Panc1 (cell line): ENCODE data around the gene CACNA1A. TPM values are rescaled to one million over a fixed set of nuclear protein-coding genes. Genes with fewer than 3 reads are reported as not detected.

Source experiments
- ATAC-seq: fragments of 200-7000 bp; cut with Tn5 transposase; 2 replicates; pipeline ENCODE4 v1.9.1; 2020; ENCODE audit warnings: mild to moderate bottlenecking, moderate library complexity
- BruUV-seq: library from RNA; stranded (reverse); fragments of 400-500 nt; replicated peaks from 2 replicates; lab custom pipeline; 2021; lab: Mats Ljungman, UMichigan
- CTCF ChIA-PET: fragments of 300-600 bp; sonication (Branson Sonifier 250); formaldehyde crosslinking; loops from one replicate; lab custom pipeline; 2022; ENCODE audit warnings: antibody characterized with exemption; lab: Charles Lee
- POLR2A ChIA-PET: fragments of 300-600 bp; sonication (Branson Sonifier 250); formaldehyde crosslinking; loops from one replicate; lab custom pipeline; 2022; ENCODE audit warnings: antibody characterized with exemption; lab: Charles Lee
- DNase-seq: peaks from one replicate; pipeline ENCODE4 v3.0.0-alpha.2; 2010; ENCODE audit warnings: low read depth, low spot score
- H3K27ac ChIP-seq: 2 replicates; pipeline ENCODE4 v1.5.1; 2011; ENCODE audit warnings: mild to moderate bottlenecking, low read length, inconsistent platforms
- H3K27me3 ChIP-seq: fragments of 200-500 bp; sonication (Bioruptor generic); 2 replicates; pipeline ENCODE4 v1.6.0; 2014; ENCODE audit warnings: low read length, inconsistent platforms; ENCODE audit not compliant: control insufficient read depth, insufficient read depth
- H3K36me3 ChIP-seq: fragments of 200-500 bp; sonication (Bioruptor generic); 2 replicates; pipeline ENCODE4 v1.5.1; 2014; ENCODE audit warnings: inconsistent platforms, mild to moderate bottlenecking, low read length, moderate library complexity; ENCODE audit not compliant: control insufficient read depth, insufficient read depth
- H3K4me1 ChIP-seq: 2 replicates; pipeline ENCODE4 v1.5.1; 2011; ENCODE audit warnings: inconsistent platforms, mild to moderate bottlenecking, low read length, moderate library complexity; ENCODE audit not compliant: control insufficient read depth, insufficient read depth
- H3K4me3 ChIP-seq, 2 experiments: 2 replicates each; pipeline ENCODE4 v1.5.1; 2011 to 2012; ENCODE audit warnings: low read depth in 2 of 2, low read length in 2 of 2, mild to moderate bottlenecking in 2 of 2, inconsistent platforms in 1 of 2, moderate library complexity in 1 of 2
- H3K9me3 ChIP-seq: fragments of 200-500 bp; sonication (Bioruptor generic); 2 replicates; pipeline ENCODE4 v1.5.1; 2014; ENCODE audit warnings: low read depth, mild to moderate bottlenecking, inconsistent platforms, low read length, moderate library complexity; ENCODE audit not compliant: control insufficient read depth, insufficient read depth
- POLR2AphosphoS5 ChIP-seq: IDR thresholded peaks from 2 replicates; pipeline ENCODE4 v1.6.1; 2012; ENCODE audit warnings: mild to moderate bottlenecking, low read depth, low read length, moderate library complexity
- SIN3A ChIP-seq: IDR thresholded peaks from 2 replicates; pipeline ENCODE4 v1.6.1; 2012; ENCODE audit warnings: low read depth, mild to moderate bottlenecking, low read length, moderate library complexity, borderline replicate concordance; ENCODE audit not compliant: insufficient read depth
- TCF7L2 ChIP-seq: IDR thresholded peaks from 2 replicates; pipeline ENCODE4 v1.6.1; 2011; ENCODE audit warnings: mild to moderate bottlenecking, low read depth, low read length, inconsistent platforms
- in situ Hi-C: cut with HindIII; loops from 2 replicates; pipeline ENCODE4 v1.10.0; 2016; ENCODE audit warnings: low sequenced_read_pairs, low pct_unique_long_range_greater_than_20kb
- intact Hi-C: fragments of 100-400 bp; cut with micrococcal nuclease; formaldehyde crosslinking; loops from one replicate; pipeline ENCODE4 v1.10.0; 2022; ENCODE audit not compliant: unreplicated experiment
- total RNA-seq: library from RNA; stranded (reverse); gene quantifications from one replicate; pipeline ENCODE4 v1.2.1, GENCODE V29; 2021; ENCODE audit not compliant: unreplicated experiment
- TF ChIP-seq, protein P1 (sequence below): fragments of 450-650 bp; IDR thresholded peaks from 2 replicates; pipeline ENCODE4 v1.5.1; 2017; ENCODE audit warnings: mild to moderate bottlenecking
- TF ChIP-seq, protein P2 (sequence below), 2 experiments: IDR thresholded peaks; 2 replicates each; pipeline ENCODE4 v1.6.1; 2011 to 2012; ENCODE audit warnings: low read depth in 2 of 2, control low read depth in 1 of 2, low read length in 1 of 2, mild to moderate bottlenecking in 1 of 2, moderate library complexity in 1 of 2; ENCODE audit not compliant: insufficient read depth in 1 of 2

CACNA1A gene
- total RNA-seq, 1 experiment from 2014 or later, result 0.51 TPM

DNA sequence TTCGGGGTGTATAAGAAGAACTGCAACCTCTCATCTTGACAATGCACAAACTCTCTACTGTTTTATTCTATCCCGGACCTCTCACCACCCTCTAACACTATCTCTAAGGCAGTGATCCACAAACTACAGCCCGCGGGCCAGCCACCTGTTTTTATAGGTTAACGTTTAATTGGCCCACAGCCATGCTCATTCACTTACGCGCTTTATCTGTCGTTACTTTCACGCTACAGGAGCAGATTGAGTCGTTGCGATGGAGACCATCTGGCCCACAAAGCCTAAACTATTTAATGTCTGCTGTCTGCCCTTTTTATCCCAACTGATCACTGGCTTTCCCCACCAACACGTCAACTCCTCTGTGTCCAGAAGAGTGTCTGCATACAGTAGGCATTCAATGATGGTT, 158.9 kb downstream of the CACNA1A start:
- Histone ChIP-seq H3K27ac (no peak overlapping the region), H3K4me3 (no peak overlapping the region), H3K9me3 (no peaks in the 10 kb centered on the region), H3K4me1 (no peaks in the 10 kb centered on the region), H3K36me3 (no peaks in the 10 kb centered on the region), H3K27me3 (no peaks in the 10 kb centered on the region)
- no TSS peak for BruUV-seq
- DNase-seq (no peak), ATAC-seq (no peak)
- ChIA-PET CTCF (no interaction called here), POLR2A (no interaction called here)
- intact Hi-C loops, result no loop called here
- in situ Hi-C loops, result no loop called here
- TF ChIP-seq POLR2AphosphoS5 (no peak), SIN3A (no peak), TCF7L2 (no peak)
- TF ChIP-seq, protein P1, sequence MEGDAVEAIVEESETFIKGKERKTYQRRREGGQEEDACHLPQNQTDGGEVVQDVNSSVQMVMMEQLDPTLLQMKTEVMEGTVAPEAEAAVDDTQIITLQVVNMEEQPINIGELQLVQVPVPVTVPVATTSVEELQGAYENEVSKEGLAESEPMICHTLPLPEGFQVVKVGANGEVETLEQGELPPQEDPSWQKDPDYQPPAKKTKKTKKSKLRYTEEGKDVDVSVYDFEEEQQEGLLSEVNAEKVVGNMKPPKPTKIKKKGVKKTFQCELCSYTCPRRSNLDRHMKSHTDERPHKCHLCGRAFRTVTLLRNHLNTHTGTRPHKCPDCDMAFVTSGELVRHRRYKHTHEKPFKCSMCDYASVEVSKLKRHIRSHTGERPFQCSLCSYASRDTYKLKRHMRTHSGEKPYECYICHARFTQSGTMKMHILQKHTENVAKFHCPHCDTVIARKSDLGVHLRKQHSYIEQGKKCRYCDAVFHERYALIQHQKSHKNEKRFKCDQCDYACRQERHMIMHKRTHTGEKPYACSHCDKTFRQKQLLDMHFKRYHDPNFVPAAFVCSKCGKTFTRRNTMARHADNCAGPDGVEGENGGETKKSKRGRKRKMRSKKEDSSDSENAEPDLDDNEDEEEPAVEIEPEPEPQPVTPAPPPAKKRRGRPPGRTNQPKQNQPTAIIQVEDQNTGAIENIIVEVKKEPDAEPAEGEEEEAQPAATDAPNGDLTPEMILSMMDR, result no peak
- TF ChIP-seq, protein P2, sequence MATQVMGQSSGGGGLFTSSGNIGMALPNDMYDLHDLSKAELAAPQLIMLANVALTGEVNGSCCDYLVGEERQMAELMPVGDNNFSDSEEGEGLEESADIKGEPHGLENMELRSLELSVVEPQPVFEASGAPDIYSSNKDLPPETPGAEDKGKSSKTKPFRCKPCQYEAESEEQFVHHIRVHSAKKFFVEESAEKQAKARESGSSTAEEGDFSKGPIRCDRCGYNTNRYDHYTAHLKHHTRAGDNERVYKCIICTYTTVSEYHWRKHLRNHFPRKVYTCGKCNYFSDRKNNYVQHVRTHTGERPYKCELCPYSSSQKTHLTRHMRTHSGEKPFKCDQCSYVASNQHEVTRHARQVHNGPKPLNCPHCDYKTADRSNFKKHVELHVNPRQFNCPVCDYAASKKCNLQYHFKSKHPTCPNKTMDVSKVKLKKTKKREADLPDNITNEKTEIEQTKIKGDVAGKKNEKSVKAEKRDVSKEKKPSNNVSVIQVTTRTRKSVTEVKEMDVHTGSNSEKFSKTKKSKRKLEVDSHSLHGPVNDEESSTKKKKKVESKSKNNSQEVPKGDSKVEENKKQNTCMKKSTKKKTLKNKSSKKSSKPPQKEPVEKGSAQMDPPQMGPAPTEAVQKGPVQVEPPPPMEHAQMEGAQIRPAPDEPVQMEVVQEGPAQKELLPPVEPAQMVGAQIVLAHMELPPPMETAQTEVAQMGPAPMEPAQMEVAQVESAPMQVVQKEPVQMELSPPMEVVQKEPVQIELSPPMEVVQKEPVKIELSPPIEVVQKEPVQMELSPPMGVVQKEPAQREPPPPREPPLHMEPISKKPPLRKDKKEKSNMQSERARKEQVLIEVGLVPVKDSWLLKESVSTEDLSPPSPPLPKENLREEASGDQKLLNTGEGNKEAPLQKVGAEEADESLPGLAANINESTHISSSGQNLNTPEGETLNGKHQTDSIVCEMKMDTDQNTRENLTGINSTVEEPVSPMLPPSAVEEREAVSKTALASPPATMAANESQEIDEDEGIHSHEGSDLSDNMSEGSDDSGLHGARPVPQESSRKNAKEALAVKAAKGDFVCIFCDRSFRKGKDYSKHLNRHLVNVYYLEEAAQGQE (IDR thresholded peaks at IDR 0.05; ENCODE audit: insufficient read depth in 1 of 2, low read depth in 2 of 2, low read length in 1 of 2), result no peak

DNA sequence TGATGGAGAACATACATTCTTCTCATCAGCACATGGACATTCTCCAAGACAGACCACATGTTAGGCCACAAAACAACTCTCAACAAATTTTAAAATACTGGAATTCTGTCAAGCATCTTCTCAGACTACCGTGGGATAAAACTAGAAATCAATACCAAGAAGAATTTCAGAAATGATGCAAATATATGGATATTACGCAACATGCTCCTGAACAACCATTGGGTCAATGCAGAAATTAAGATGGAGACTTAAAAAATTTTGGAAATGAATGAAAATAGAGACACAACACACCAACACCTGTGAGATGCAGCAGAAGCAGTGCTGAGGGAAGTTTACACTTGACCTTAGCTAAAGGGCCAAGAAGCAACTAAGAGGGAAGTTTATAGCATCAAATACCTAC, 162.8 kb downstream of the CACNA1A start:
- Histone ChIP-seq H3K36me3 (no peaks in the 10 kb centered on the region), H3K27me3 (no peaks in the 10 kb centered on the region), H3K27ac (no peak overlapping the region), H3K4me1 (no peaks in the 10 kb centered on the region), H3K4me3 (no peak overlapping the region), H3K9me3 (no peaks in the 10 kb centered on the region)
- intact Hi-C loops (no loop called here), in situ Hi-C loops (no loop called here)
- no TSS peak for BruUV-seq
- ChIA-PET POLR2A (no interaction called here), CTCF (interaction anchor here (0.5 to 0.7 kb wide), 2 partner anchors 86 to 136 kb away, joined by 5 to 15 read pairs; no protein-coding TSS in a partner anchor)
- TF ChIP-seq, protein P2 (IDR thresholded peaks at IDR 0.05; ENCODE audit: insufficient read depth in 1 of 2, low read depth in 2 of 2, low read length in 1 of 2), result no peak
- TF ChIP-seq POLR2AphosphoS5, result no peak
- DNase-seq (no peak), ATAC-seq (no peak)
